ENCODE measurements around the gene ULBP1. TPM values are rescaled to one million over a fixed set of nuclear protein-coding genes. Genes with fewer than 3 reads are reported as not detected.
A peak's percentile ranks its signal among the peaks of the same experiment; 100 is the strongest.
"Not testable (repeated sequence)": the region's sequence is repeated elsewhere in the genome, so short reads cannot be mapped to it uniquely, and the experiment has no call there.

The ULBP1 gene
- total RNA-seq, 2 experiments from 2014 or later = 2.5 to 2.7 TPM

- ATAC-seq (peak; percentile 76), DNase-seq (peak; percentile 65)
- H3K36me3 Mint-ChIP-seq (ENCODE audit: low read depth) = no peaks in the 10 kb centered on the region
- intact Hi-C loops (cut with micrococcal nuclease) = loop anchor here (1.0 to 5.0 kb wide), 3 partner anchors 82 to 179 kb away; no protein-coding TSS in a partner anchor
- peaks cover 63% of the 10 kb centered on the region for H3K27me3 Mint-ChIP-seq
- peaks cover 24% of the 10 kb centered on the region for H3K4me1 Mint-ChIP-seq (ENCODE audit: low read depth)
- ChIA-PET CTCF (interaction anchor here (0.5 to 2.4 kb wide), 32 partner anchors 9 to 601 kb away, joined by 3 to 26 read pairs (median 4); partner anchors contain the start of gene ULBP1), POLR2A (interaction anchor here (0.7 kb wide), 1 partner anchor 81 kb away, joined by 3 read pairs; no protein-coding TSS in a partner anchor)
- H3K4me3 Mint-ChIP-seq = no peak overlapping the region
- H3K9me3 Mint-ChIP-seq = no peaks in the 10 kb centered on the region
- H3K27ac Mint-ChIP-seq = no peak overlapping the region
- peak; percentile 76 for TF ChIP-seq CTCF (IDR thresholded peaks at IDR 0.05)
These were observed 52.8 kb downstream of the ULBP1 start for GRCh38 chr6:150016324-150017185.

GRCh38 chr6:150017186-150017521, 53.4 kb downstream of the ULBP1 start:
- H3K36me3 Mint-ChIP-seq (ENCODE audit: low read depth); H3K4me3 Mint-ChIP-seq; H3K27ac Mint-ChIP-seq; DNase-seq; ATAC-seq; H3K9me3 Mint-ChIP-seq; POLR2A ChIA-PET: not testable (repeated sequence)
- Mint-ChIP-seq H3K4me1 (ENCODE audit: low read depth) (peaks cover 24% of the 10 kb centered on the region), H3K27me3 (peaks cover 63% of the 10 kb centered on the region)
- intact Hi-C loops (cut with micrococcal nuclease) = loop anchor here (1.0 to 5.0 kb wide), 3 partner anchors 83 to 180 kb away; no protein-coding TSS in a partner anchor
- peak; percentile 28 for TF ChIP-seq CTCF (IDR thresholded peaks at IDR 0.05)
- CTCF ChIA-PET = interaction anchor here (0.9 to 2.4 kb wide), 24 partner anchors 9 to 601 kb away, joined by 3 to 26 read pairs (median 6); partner anchors contain the start of gene ULBP1

- no peak for TF ChIP-seq CTCF (IDR thresholded peaks at IDR 0.05)
- DNase-seq (no peak), ATAC-seq (no peak)
- H3K36me3 Mint-ChIP-seq (ENCODE audit: low read depth) = no peaks in the 10 kb centered on the region
- H3K4me3 Mint-ChIP-seq = no peak overlapping the region
- POLR2A ChIA-PET = no interaction called here
- peaks cover 20% of the 10 kb centered on the region for H3K4me1 Mint-ChIP-seq (ENCODE audit: low read depth)
- H3K27me3 Mint-ChIP-seq = peaks cover 54% of the 10 kb centered on the region
- H3K9me3 Mint-ChIP-seq = no peaks in the 10 kb centered on the region
- no peak overlapping the region for H3K27ac Mint-ChIP-seq
- intact Hi-C loops (cut with micrococcal nuclease) = loop anchor here (5.0 kb wide), 2 partner anchors 152 to 182 kb away; no protein-coding TSS in a partner anchor
- CTCF ChIA-PET = interaction anchor here (1.3 kb wide), 1 partner anchor 84 kb away, joined by 4 read pairs; no protein-coding TSS in a partner anchor
These were observed 55.3 kb downstream of the ULBP1 start for GRCh38 chr6:150018846-150019580.

GRCh38 chr6:150021870-150022269, 58.1 kb downstream of the ULBP1 start:
- H3K27me3 Mint-ChIP-seq = peaks cover 55% of the 10 kb centered on the region
- H3K4me3 Mint-ChIP-seq; ATAC-seq; DNase-seq; H3K36me3 Mint-ChIP-seq (ENCODE audit: low read depth); H3K27ac Mint-ChIP-seq; intact Hi-C loops (cut with micrococcal nuclease); CTCF ChIA-PET; H3K9me3 Mint-ChIP-seq; H3K4me1 Mint-ChIP-seq (ENCODE audit: low read depth); POLR2A ChIA-PET: not testable (repeated sequence)

Other genes starting within 250 kb of the ULBP1 start
- 10 to 100 TPM; 21.1 to 21.2 TPM for gene LATS1, start 245.8 kb upstream of the ULBP1 start, total RNA-seq
- 10 to 100 TPM; 75.7 to 75.8 TPM for gene NUP43, start 217.4 kb upstream of the ULBP1 start, total RNA-seq
- gene PCMT1, start 214.2 kb upstream of the ULBP1 start, total RNA-seq = 100 to 1,000 TPM in 1 of 2 experiments, 10 to 100 TPM in 1; 97.3 to 102 TPM
- gene LRP11, start 99.6 kb upstream of the ULBP1 start, total RNA-seq = 1 to 10 TPM; 1.9 TPM
- gene RAET1E, start 65.8 kb upstream of the ULBP1 start, total RNA-seq = not detected
- gene RAET1G, start 40.8 kb upstream of the ULBP1 start, total RNA-seq = not detected
- under 1 TPM; 0.38 to 0.67 TPM for gene ULBP2, start 21.9 kb upstream of the ULBP1 start, total RNA-seq
- not detected for gene RAET1L, start 61.6 kb downstream of the ULBP1 start, total RNA-seq
- gene ULBP3, start 105.2 kb downstream of the ULBP1 start, total RNA-seq = under 1 TPM; 0.47 to 0.77 TPM
- under 1 TPM; 0.65 to 0.86 TPM for gene PPP1R14C, start 179.1 kb downstream of the ULBP1 start, total RNA-seq